OCI-LY7 (cell line): ENCODE measurements around the gene PLXNA4. TPM values are rescaled to one million over a fixed set of nuclear protein-coding genes. Genes with fewer than 3 reads are reported as not detected.

Experiments used
- BruUV-seq: library from RNA; stranded (reverse); fragments of 400-500 nt; replicated peaks from 2 replicates; lab custom pipeline; 2021; lab: Mats Ljungman, UMichigan
- CTCF ChIA-PET: fragments of 300-600 bp; sonication (Branson Sonifier 250); formaldehyde crosslinking; loops from one replicate; lab custom pipeline; 2022; ENCODE audit warnings: antibody characterized with exemption; ENCODE audit not compliant: unreplicated experiment; lab: Charles Lee
- POLR2A ChIA-PET: fragments of 300-600 bp; sonication (Branson Sonifier 250); formaldehyde crosslinking; loops from one replicate; lab custom pipeline; 2022; ENCODE audit warnings: antibody characterized with exemption; lab: Charles Lee
- DNase-seq: peaks from one replicate; pipeline ENCODE4 v3.0.0-alpha.2; 2015; ENCODE audit warnings: low spot score
- H2AFZ ChIP-seq: fragments of 200-600 bp; sonication (generic), shearing (Covaris generic); 2 replicates; pipeline ENCODE4 v1.6.1; 2014; ENCODE audit warnings: mild to moderate bottlenecking, antibody characterized with exemption, low read length, moderate library complexity
- H3K27ac ChIP-seq: fragments of 200-600 bp; sonication (generic); 2 replicates; pipeline ENCODE4 v1.5.1; 2014; ENCODE audit warnings: mixed run types, low read depth, mild to moderate bottlenecking, moderate library complexity, low read length, inconsistent platforms; ENCODE audit not compliant: poor library complexity, severe bottlenecking
- H3K36me3 ChIP-seq: fragments of 200-600 bp; sonication (generic); 2 replicates; pipeline ENCODE4 v1.6.1; 2014; ENCODE audit warnings: mild to moderate bottlenecking, antibody characterized with exemption, low read length, moderate library complexity, mixed read lengths; ENCODE audit not compliant: insufficient read depth
- H3K4me1 ChIP-seq: fragments of 200-600 bp; sonication (generic); 2 replicates; pipeline ENCODE4 v1.5.1; 2014; ENCODE audit warnings: mild to moderate bottlenecking, low read length; ENCODE audit not compliant: insufficient read depth, poor library complexity, severe bottlenecking
- H3K4me2 ChIP-seq: fragments of 200-600 bp; sonication (generic); 2 replicates; pipeline ENCODE4 v1.6.1; 2014; ENCODE audit warnings: mild to moderate bottlenecking, low read length
- H3K4me3 ChIP-seq: fragments of 200-600 bp; sonication (generic); 2 replicates; pipeline ENCODE4 v1.5.1; 2014; ENCODE audit warnings: mild to moderate bottlenecking, low read depth, low read length; ENCODE audit not compliant: poor library complexity, severe bottlenecking
- H3K79me2 ChIP-seq: fragments of 200-600 bp; sonication (generic); 2 replicates; pipeline ENCODE4 v1.6.1; 2016; ENCODE audit warnings: low read depth, mild to moderate bottlenecking, low read length, moderate library complexity, mixed read lengths; ENCODE audit not compliant: insufficient read depth
- H3K9me2 ChIP-seq: fragments of 200-600 bp; sonication (generic); 2 replicates; pipeline ENCODE4 v1.6.1; 2016; ENCODE audit warnings: mild to moderate bottlenecking, low read length, mixed read lengths; ENCODE audit not compliant: insufficient read depth
- H3K9me3 ChIP-seq: fragments of 200-600 bp; sonication (generic); 2 replicates; pipeline ENCODE4 v1.6.1; 2014; ENCODE audit warnings: mild to moderate bottlenecking, mixed run types, low read length, mixed read lengths
- H4K20me1 ChIP-seq: fragments of 200-600 bp; sonication (generic); 2 replicates; pipeline ENCODE4 v1.6.1; 2014; ENCODE audit warnings: mild to moderate bottlenecking, antibody characterized with exemption, low read length, moderate library complexity, mixed read lengths; ENCODE audit not compliant: insufficient read depth
- EZH2phosphoT487 ChIP-seq: fragments of 200-600 bp; sonication (generic); IDR thresholded peaks from 2 replicates; pipeline ENCODE4 v1.6.1; 2018; ENCODE audit warnings: low read depth, borderline replicate concordance, mild to moderate bottlenecking, mixed run types, antibody characterized with exemption, low read length, moderate library complexity, mixed read lengths
- intact Hi-C: fragments of 100-400 bp; cut with micrococcal nuclease; formaldehyde crosslinking; loops from one replicate; pipeline ENCODE4 v1.10.0; 2022; ENCODE audit not compliant: unreplicated experiment
- total RNA-seq, 2 experiments: library from RNA; depleted of rRNA in 1 of 2; stranded (reverse); fragments of >200 nt in 1 of 2; shearing (Covaris generic) in 1 of 2; gene quantifications; 2 replicates each; pipeline ENCODE4 v1.2.3, GENCODE V29; 2014 to 2022
- TF ChIP-seq, protein P1 (sequence below): fragments of 200-600 bp; sonication (generic); conservative IDR thresholded peaks from 2 replicates; pipeline ENCODE4 v1.5.1; 2014; ENCODE audit warnings: mild to moderate bottlenecking, antibody characterized with exemption, low read length, moderate library complexity, mixed read lengths

The PLXNA4 gene
- total RNA-seq, 2 experiments from 2014 or later: not detected

DNA sequence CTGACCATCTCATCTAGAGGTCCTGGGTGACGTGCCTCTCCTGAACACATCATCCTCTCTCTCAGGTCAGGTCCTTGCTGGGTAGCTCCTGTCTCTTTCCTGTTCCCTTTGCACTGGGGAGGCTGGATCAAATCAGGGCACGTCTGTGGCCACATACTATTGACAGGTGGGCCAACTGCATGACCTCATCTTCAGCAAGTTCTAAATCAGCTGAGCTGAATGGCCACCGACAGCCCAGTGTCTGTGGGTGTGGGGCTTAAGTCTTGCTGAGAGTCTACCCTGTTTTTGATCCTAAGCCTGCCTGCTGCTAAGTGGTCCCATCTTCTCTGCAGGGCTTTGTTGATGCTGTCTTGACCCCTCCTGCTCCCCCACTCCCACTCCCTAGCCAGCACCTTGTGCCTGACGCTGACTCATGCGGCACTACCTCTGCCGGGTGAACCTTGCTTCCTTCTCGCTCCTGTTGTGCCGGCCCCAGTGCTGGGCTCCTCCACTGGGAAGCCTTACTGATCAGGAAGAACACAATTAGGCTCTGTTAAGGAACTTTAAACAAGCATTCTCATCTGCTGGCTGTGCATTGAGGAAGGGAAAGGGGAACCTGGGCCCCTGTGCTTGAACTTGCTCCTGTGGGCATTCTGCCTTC is 440.4 kb downstream of the PLXNA4 start:
- no peak for DNase-seq
- Histone ChIP-seq H3K9me2 (no peaks in the 10 kb centered on the region), H3K79me2 (no peaks in the 10 kb centered on the region), H4K20me1 (no peaks in the 10 kb centered on the region), H3K9me3 (no peaks in the 10 kb centered on the region), H3K27ac (no peak overlapping the region), H2AFZ (no peak overlapping the region), H3K4me3 (no peak overlapping the region), H3K4me2 (no peak overlapping the region), H3K36me3 (no peaks in the 10 kb centered on the region), H3K4me1 (no peaks in the 10 kb centered on the region)
- CTCF ChIA-PET: no interaction called here
- intact Hi-C loops: no loop called here
- BruUV-seq: no TSS peak
- no peak for TF ChIP-seq EZH2phosphoT487
- TF ChIP-seq, protein P1, sequence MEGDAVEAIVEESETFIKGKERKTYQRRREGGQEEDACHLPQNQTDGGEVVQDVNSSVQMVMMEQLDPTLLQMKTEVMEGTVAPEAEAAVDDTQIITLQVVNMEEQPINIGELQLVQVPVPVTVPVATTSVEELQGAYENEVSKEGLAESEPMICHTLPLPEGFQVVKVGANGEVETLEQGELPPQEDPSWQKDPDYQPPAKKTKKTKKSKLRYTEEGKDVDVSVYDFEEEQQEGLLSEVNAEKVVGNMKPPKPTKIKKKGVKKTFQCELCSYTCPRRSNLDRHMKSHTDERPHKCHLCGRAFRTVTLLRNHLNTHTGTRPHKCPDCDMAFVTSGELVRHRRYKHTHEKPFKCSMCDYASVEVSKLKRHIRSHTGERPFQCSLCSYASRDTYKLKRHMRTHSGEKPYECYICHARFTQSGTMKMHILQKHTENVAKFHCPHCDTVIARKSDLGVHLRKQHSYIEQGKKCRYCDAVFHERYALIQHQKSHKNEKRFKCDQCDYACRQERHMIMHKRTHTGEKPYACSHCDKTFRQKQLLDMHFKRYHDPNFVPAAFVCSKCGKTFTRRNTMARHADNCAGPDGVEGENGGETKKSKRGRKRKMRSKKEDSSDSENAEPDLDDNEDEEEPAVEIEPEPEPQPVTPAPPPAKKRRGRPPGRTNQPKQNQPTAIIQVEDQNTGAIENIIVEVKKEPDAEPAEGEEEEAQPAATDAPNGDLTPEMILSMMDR: no peak
- POLR2A ChIA-PET: no interaction called here

DNA sequence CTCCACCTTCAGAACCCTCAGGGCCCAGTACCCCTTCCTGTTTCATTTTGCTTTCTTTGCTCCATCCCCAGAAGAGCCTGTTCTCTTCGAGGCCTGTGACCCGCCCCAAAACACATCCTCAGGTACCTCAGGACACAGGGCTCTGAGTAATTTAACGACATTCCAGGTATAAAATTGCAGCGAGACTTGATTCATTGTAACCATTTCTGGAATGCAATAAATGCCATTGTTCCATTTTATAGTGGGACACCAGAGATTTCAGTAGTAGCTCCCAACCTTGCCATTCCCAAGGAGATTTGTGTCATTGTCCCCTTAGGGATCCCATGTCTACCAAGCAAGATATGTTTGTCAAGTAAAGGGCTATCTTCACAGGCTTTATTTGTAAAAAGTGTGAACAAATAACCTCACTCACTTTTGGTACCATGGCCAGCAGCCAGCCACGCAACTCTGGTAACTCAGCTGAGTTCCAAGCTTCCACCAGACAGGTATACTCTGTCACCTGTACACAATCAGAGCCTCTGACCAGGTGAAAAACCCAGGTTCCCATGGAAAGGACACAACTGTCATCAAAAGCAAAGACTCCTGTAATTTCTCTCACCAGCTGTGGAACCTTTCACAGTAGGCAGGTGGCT is 441.3 kb downstream of the PLXNA4 start:
- Histone ChIP-seq H3K4me3 (no peak overlapping the region), H3K4me2 (no peak overlapping the region), H3K27ac (no peak overlapping the region), H3K4me1 (no peaks in the 10 kb centered on the region), H3K79me2 (no peaks in the 10 kb centered on the region), H4K20me1 (no peaks in the 10 kb centered on the region), H2AFZ (no peak overlapping the region), H3K9me2 (no peaks in the 10 kb centered on the region), H3K36me3 (no peaks in the 10 kb centered on the region), H3K9me3 (no peaks in the 10 kb centered on the region)
- TF ChIP-seq EZH2phosphoT487: no peak
- TF ChIP-seq, protein P1: no peak
- ChIA-PET CTCF (no interaction called here), POLR2A (no interaction called here)
- intact Hi-C loops: no loop called here
- no peak for DNase-seq
- no TSS peak for BruUV-seq

DNA sequence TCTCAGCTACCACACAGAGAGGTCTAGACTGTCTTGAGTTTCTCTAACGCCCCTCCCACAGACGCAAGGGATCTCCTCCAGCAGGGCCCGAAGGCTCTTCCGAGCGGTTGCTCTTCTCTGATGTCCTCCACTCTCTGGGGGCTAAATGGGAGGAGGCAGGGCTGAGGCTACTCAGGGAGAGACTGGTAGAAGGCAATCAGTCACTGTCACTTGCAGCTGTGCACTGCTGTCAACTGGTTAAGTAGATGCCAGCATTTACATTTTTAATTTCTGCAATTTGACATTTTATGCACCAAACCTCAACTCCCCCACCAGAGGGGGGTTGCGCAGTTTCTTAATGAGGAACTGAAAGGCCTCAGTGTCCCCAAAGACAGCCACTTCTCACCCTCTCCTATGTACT is 442.8 kb downstream of the PLXNA4 start:
- H3K79me2 ChIP-seq: no peaks in the 10 kb centered on the region
- no peaks in the 10 kb centered on the region for H3K9me2 ChIP-seq
- no peak overlapping the region for H3K27ac ChIP-seq
- no peaks in the 10 kb centered on the region for H3K4me1 ChIP-seq
- no TSS peak for BruUV-seq
- POLR2A ChIA-PET: no interaction called here
- no peak overlapping the region for H2AFZ ChIP-seq
- H4K20me1 ChIP-seq: no peaks in the 10 kb centered on the region
- TF ChIP-seq, protein P1: no peak
- no peak for TF ChIP-seq EZH2phosphoT487
- no peak overlapping the region for H3K4me2 ChIP-seq
- no peaks in the 10 kb centered on the region for H3K9me3 ChIP-seq
- H3K4me3 ChIP-seq: no peak overlapping the region
- CTCF ChIA-PET: no interaction called here
- H3K36me3 ChIP-seq: no peaks in the 10 kb centered on the region
- intact Hi-C loops: no loop called here
- no peak for DNase-seq
